OCI-LY3 (cell line): ENCODE data around the gene GIPR.
"Not testable (repeated sequence)": the region's sequence is repeated elsewhere in the genome, so short reads cannot be mapped to it uniquely, and the experiment has no call there.

ENCODE experiments used
- H2AFZ ChIP-seq: fragments of 200-600, 300-600 bp; shearing (Covaris generic); 2 replicates; pipeline ENCODE4 v1.6.0; 2014; ENCODE audit warnings: antibody characterized with exemption, low read depth, low read length
- H3K27ac ChIP-seq: fragments of 200-600, 300-600 bp; sonication (generic); 2 replicates; pipeline ENCODE4 v1.5.1; 2014; ENCODE audit warnings: mild to moderate bottlenecking, low read length, moderate library complexity, mixed read lengths
- H3K27me3 ChIP-seq: fragments of 200-600, 300-600 bp; sonication (generic); 2 replicates; pipeline ENCODE4 v1.6.1; 2014; ENCODE audit warnings: low read depth, low read length, mixed read lengths
- H3K36me3 ChIP-seq: fragments of 200-600, 300-600 bp; sonication (generic); replicated peaks from 2 replicates; pipeline ENCODE3; 2014; ENCODE audit warnings: low read depth, low read length, mixed read lengths
- H3K4me1 ChIP-seq: fragments of 300-600, 200-600 bp; sonication (generic); 2 replicates; pipeline ENCODE4 v1.6.1; 2014; ENCODE audit warnings: low read length, mixed read lengths
- H3K4me2 ChIP-seq: fragments of 200-600, 300-600 bp; sonication (generic); 2 replicates; pipeline ENCODE4 v1.6.1; 2014; ENCODE audit warnings: low read length, mixed read lengths
- H3K4me3 ChIP-seq: fragments of 300-600, 200-600 bp; sonication (generic); 2 replicates; pipeline ENCODE4 v1.5.1; 2014; ENCODE audit warnings: antibody characterized with exemption, mild to moderate bottlenecking, low read length, moderate library complexity
- H3K79me2 ChIP-seq: fragments of 300-600, 200-600 bp; shearing (Covaris generic); 2 replicates; pipeline ENCODE4 v1.6.1; 2014; ENCODE audit warnings: mild to moderate bottlenecking, low read length, mixed read lengths
- H3K9ac ChIP-seq: fragments of 300-600, 200-600 bp; shearing (Covaris generic); 2 replicates; pipeline ENCODE4 v1.6.0; 2014; ENCODE audit warnings: mild to moderate bottlenecking, low read length, moderate library complexity
- H3K9me3 ChIP-seq: fragments of 200-600, 300-600 bp; shearing (Covaris generic); 2 replicates; pipeline ENCODE4 v1.6.1; 2014; ENCODE audit warnings: low read length, mixed read lengths; ENCODE audit not compliant: insufficient read depth
- H4K20me1 ChIP-seq: fragments of 200-600, 300-600 bp; sonication (generic); 2 replicates; pipeline ENCODE4 v1.6.1; 2016; ENCODE audit warnings: low read length, mixed read lengths; ENCODE audit not compliant: insufficient read depth
- CTCF ChIP-seq: fragments of 200-600, 300-600 bp; sonication (generic); IDR thresholded peaks from 2 replicates; pipeline ENCODE4 v1.5.1; 2014; ENCODE audit warnings: antibody characterized with exemption, low read length, low read depth
- EZH2phosphoT487 ChIP-seq: fragments of 200-600 bp; shearing (Covaris generic); IDR thresholded peaks from 2 replicates; pipeline ENCODE4 v1.6.1; 2018; ENCODE audit warnings: antibody characterized with exemption, mixed run types, low read depth

Gene GIPR

GRCh38 chr19:45681391-45682015 is 13.5 kb downstream of the GIPR start:
- H3K27ac ChIP-seq = no peak overlapping the region
- H2AFZ ChIP-seq = peak overlapping the region; percentile 75

GRCh38 chr19:45682117-45682516 is 14.1 kb downstream of the GIPR start:
- H3K4me3 ChIP-seq = peak overlapping the region; percentile 75
- no peaks in the 10 kb centered on the region for H3K9me3 ChIP-seq
- no peak overlapping the region for H2AFZ ChIP-seq
- H3K4me2 ChIP-seq = peak overlapping the region; percentile 79
- TF ChIP-seq EZH2phosphoT487 = no peak
- TF ChIP-seq CTCF = no peak
- no peak overlapping the region for H3K9ac ChIP-seq
- no peaks in the 10 kb centered on the region for H4K20me1 ChIP-seq
- H3K27ac ChIP-seq = no peak overlapping the region
- H3K4me1 ChIP-seq = peaks cover 5% of the 10 kb centered on the region
- no peaks in the 10 kb centered on the region for H3K27me3 ChIP-seq
- H3K36me3 ChIP-seq = peaks cover 19% of the 10 kb centered on the region
- H3K79me2 ChIP-seq = no peaks in the 10 kb centered on the region

More at GRCh38 chr19:45681391-45682015, 13.5 kb downstream of the GIPR start:
- TF ChIP-seq EZH2phosphoT487 (no peak), CTCF (peak; percentile 89)
- Histone ChIP-seq H4K20me1 (no peaks in the 10 kb centered on the region), H3K27me3 (no peaks in the 10 kb centered on the region), H3K9ac (peak overlapping the region; percentile 54), H3K9me3 (no peaks in the 10 kb centered on the region), H3K4me1 (peaks cover 5% of the 10 kb centered on the region), H3K4me3 (peak overlapping the region; percentile 75), H3K79me2 (no peaks in the 10 kb centered on the region), H3K4me2 (peak overlapping the region; percentile 79), H3K36me3 (peaks cover 16% of the 10 kb centered on the region)

- Histone ChIP-seq H4K20me1 (no peaks in the 10 kb centered on the region), H3K4me2 (no peak overlapping the region), H3K9ac (no peak overlapping the region), H3K27ac (no peak overlapping the region), H3K36me3 (peaks cover 27% of the 10 kb centered on the region), H2AFZ (no peak overlapping the region), H3K4me1 (peaks cover 5% of the 10 kb centered on the region), H3K9me3 (no peaks in the 10 kb centered on the region), H3K79me2 (no peaks in the 10 kb centered on the region), H3K27me3 (no peaks in the 10 kb centered on the region), H3K4me3 (no peak overlapping the region)
- TF ChIP-seq CTCF = no peak
- no peak for TF ChIP-seq EZH2phosphoT487
These were observed 14.9 kb downstream of the GIPR start for GRCh38 chr19:45682908-45683307.

- not testable (repeated sequence) for H4K20me1 ChIP-seq, H3K9ac ChIP-seq, H3K4me3 ChIP-seq, H3K4me2 ChIP-seq, H3K27ac ChIP-seq, H3K4me1 ChIP-seq, H3K27me3 ChIP-seq, H2AFZ ChIP-seq, H3K9me3 ChIP-seq
- Histone ChIP-seq H3K36me3 (peaks cover 36% of the 10 kb centered on the region), H3K79me2 (peaks cover 11% of the 10 kb centered on the region)
These were observed 17.0 kb downstream of the GIPR start for GRCh38 chr19:45685045-45685444.

- no peak overlapping the region for H3K9ac ChIP-seq
- no peak overlapping the region for H3K27ac ChIP-seq
- peaks cover 8% of the 10 kb centered on the region for H3K4me1 ChIP-seq
- H3K79me2 ChIP-seq = peaks cover 27% of the 10 kb centered on the region
- no peak overlapping the region for H3K4me2 ChIP-seq
- no peaks in the 10 kb centered on the region for H4K20me1 ChIP-seq
- no peak for TF ChIP-seq CTCF
- TF ChIP-seq EZH2phosphoT487 = no peak
- no peak overlapping the region for H3K4me3 ChIP-seq
- H3K9me3 ChIP-seq = no peaks in the 10 kb centered on the region
- no peaks in the 10 kb centered on the region for H3K27me3 ChIP-seq
- H3K36me3 ChIP-seq = peaks cover 36% of the 10 kb centered on the region
- H2AFZ ChIP-seq = no peak overlapping the region
These were observed 19.6 kb downstream of the GIPR start for GRCh38 chr19:45687599-45687998.
